HG03135 (cell line): Measurements from ENCODE around the gene POGZ.
A peak's percentile ranks its signal among the peaks of the same experiment; 100 is the strongest.
"Not testable (repeated sequence)": the region's sequence is repeated elsewhere in the genome, so short reads cannot be mapped to it uniquely, and the experiment has no call there.

ENCODE experiments used
- ATAC-seq: cut with Tn5 transposase; IDR thresholded peaks from one replicate; pipeline ENCODE4 v1.9.1; 2021; ENCODE audit warnings: mild to moderate bottlenecking, moderate library complexity; ENCODE audit not compliant: unreplicated experiment

POGZ gene

DNA sequence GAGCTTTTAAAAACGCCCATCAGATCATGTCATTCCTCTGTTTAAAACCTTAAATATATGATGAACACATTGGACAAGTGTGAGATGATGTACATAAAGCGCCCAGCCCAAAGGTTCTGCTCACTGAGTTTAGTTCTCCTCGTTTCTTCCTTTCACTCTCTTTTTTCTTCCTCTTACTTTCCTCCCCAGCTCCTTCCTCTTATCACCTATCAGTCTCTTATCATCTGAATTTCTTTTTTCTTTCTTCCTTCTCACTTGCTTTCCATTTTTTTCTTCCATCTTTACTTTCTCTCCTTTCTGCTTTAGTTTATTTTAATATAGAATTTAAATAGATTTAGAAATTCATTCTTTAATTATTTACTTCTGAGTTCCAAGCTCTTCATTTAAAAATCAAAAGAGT, 17.8 kb upstream of the POGZ start:
- ATAC-seq: no peak

DNA sequence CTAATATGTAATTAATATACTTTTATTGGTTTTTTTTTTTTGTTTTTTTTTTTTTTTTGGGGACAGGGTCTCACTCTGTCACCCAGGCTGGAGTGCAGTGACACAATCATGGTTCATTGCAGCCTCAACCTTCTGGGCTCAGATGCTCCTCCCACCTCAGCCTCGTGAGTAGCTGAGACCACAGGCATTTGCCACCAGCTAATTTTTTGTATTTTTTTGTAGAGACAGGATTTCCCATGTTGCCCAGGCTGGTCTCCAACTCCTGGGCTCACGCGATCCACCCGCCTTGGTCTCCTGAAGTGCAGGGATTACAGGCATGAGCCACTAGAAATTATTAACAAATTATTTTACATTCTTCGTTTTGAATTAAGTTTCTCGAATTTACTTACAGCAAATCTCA, 16.8 kb upstream of the POGZ start:
- no peak for ATAC-seq

- peak; percentile 55 for ATAC-seq
Observed at GRCh38 chr1:151475175-151475574, 15.9 kb upstream of the POGZ start.

DNA sequence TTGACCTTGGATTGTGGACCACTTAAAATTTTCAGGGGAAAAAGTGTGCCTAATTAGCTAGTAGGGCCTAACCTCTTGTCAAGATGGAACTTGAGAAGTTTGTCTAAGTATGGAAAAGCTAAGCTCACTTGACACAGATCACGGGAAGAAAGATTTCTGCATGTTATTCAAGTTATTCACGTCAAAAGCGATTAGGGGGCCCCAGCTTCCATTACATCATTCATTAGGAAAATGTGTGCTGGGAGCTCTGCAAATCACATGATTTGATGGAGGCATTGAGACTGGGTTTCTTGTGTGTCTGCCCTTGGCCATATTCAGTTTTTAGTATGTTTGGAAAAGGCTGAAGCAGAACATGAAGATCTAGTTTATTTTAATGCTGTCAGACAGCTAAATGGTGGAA, 15.5 kb upstream of the POGZ start:
- ATAC-seq: no peak

GRCh38 chr1:151472856-151473731, 13.8 kb upstream of the POGZ start:
- no peak for ATAC-seq

DNA sequence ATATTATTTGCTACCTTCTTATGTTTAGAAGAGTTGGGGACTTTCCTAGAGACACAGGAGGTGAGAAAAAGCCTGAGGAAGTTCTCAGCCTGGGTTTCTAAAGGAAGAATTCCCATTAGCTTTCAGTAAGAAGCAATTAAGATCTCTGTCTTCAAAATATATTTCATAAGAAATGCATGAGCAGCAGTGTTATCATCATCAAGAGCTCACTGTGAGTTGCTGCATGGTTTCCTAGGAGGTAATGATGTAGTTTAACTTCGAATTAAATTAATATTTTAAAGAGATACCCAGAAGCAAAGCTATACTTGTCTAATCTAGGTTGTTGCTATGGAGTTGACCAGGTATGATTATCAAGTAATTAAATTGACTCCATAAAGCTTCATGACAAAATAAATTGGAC, 5.7 kb upstream of the POGZ start:
- no peak for ATAC-seq

DNA sequence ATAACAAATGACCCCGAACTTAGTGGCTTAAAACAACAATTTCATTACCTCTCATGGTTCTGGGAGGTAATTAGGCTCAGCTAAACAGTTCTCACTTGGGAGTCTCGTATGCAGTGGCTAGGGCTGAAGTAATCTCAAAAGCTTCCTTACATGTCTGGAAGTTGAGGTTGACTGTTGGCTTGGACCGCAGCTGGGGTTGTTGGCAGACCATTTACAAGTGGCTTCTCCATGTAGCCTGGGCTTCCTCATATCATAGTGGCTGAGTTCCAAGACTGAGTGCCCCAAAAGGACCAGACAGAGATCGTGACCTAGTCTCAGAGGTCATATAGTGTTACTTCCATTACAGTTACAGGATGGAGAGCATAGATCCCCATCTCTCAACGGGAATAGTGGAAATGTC, 2.4 kb upstream of the POGZ start:
- no peak for ATAC-seq

- ATAC-seq: peak; percentile 43
Observed at GRCh38 chr1:151458802-151459330, 428 bp downstream of the POGZ start.

- ATAC-seq: peak; percentile 41
Observed at GRCh38 chr1:151457911-151458801, 1.1 kb downstream of the POGZ start.

DNA sequence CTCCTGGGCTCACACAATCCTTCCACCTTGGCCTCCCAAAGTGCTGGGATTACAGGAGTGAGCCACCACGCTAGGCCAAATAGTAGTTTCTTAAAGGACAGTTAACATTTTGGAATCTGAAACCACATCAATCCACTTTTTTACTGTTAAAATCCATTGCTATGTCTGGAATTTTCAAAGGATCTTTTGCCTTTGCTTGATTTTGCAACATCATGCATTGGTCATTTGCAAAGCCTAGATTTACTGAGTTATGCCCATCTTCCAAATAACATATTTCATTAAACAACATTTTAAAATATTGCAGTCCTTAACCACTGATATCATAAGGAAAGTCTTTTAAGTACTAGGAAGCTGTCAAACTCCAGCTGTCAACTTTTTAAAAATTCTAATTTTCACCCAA, 3.3 kb downstream of the POGZ start:
- ATAC-seq: no peak

- no peak for ATAC-seq
Observed at GRCh38 chr1:151455231-151455630, 4.1 kb downstream of the POGZ start.

DNA sequence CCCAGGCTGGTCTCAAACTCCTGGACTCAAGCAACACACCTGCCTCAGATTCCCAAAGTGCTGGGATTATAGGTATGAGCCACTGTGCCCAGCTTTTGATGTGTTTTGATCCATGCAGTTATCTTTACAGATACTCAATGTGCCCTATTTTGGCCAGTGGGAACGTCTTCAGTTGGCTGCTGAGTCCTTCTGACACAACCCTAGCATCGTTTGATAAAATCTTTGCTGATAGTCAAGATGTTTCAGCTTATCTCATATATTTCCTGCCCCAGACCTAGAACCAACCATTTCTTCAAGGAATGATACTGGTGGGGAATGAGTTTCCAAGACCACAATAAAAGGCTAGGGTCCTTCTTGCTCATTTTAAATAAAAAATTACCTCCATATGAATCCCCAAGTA, 11.6 kb downstream of the POGZ start:
- ATAC-seq: no peak

- ATAC-seq: no peak
Observed at GRCh38 chr1:151444783-151445177, 14.5 kb downstream of the POGZ start.

- peak; percentile 55 for ATAC-seq
Observed at GRCh38 chr1:151443846-151444782, 15.2 kb downstream of the POGZ start.

DNA sequence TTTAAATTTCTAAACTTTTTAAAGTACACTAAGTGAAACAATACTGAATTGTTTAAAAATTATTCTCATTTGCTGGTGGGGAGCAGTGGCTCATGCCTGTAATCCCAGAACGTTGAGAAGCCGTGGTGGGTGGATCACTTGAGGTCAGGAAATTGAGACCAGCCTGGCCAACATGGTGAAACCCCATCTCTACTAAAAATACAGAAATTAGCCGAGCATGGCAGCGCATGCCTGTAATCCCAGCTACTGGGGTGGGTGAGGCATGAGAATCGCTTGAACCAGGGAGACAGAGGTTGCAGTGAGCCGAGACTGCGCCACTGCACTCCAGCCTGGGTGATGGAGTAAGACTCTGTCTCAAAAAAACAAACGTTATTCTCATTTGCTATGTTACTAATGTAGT, 21.9 kb downstream of the POGZ start:
- ATAC-seq: not testable (repeated sequence)

- ATAC-seq: no peak
Observed at GRCh38 chr1:151436985-151437384, 22.3 kb downstream of the POGZ start.

GRCh38 chr1:151435174-151435573, 24.1 kb downstream of the POGZ start:
- no peak for ATAC-seq

DNA sequence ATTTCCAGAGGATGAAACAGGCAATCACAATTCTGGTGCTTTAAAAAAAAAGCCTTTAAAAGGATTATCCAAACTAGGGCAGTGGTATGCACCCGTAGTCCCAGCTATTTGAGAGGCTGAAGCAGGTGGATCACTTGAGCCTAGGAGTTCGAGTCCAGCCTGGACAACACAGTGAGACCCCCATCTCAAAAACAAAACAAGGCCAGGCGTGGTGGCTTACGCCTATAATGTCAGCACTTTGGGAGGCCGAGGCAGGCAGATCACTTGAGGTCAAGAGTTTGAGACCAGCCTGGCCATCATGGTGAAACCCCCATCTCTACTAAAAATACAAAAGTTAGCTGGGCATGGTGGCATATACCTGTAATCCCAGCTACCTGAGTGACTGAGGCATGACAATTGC, 25.5 kb downstream of the POGZ start:
- ATAC-seq: not testable (repeated sequence)

DNA sequence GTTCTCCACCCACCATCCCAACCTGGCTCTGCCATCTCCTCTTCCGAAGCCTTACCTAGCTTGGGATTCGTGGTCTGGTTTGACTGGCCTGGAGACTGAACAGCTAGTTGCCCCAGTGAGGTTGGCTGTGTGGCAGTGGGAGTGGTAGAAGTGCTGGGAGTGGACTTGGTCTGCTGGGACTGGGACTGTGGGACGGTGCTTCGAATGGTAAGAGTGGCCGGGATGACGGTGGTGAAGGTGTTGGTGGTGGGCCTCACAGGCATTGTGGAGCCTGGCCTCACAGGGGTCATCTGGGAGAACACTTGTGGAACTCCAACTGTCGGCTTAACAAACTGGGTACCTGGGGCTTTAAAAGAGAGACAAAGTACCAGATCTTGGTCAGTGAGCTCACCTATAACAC, 31.2 kb downstream of the POGZ start:
- ATAC-seq: no peak

DNA sequence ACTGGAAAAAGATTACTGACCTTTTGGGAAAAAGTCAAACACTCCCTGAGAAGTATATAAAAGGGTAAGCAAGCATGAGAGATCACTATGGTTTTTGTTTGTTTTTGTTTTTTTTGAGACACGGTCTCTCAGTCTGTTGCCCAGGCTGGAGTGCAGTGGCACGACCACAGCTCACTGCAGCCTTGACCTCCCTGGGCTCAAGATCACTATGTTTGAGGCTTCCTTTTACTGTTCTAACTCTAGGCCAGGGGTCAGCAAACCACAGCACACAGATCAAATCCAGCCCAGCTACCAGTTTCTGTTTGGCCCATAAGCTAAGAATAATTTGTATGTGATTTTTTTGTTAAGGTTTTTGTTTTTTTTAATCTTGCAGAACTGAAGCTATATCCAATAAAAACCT, 34.2 kb downstream of the POGZ start:
- ATAC-seq: no peak

GRCh38 chr1:151419819-151420218, 39.5 kb downstream of the POGZ start:
- ATAC-seq: no peak
